ENCODE data around the gene RBM4B. TPM values are rescaled to one million over a fixed set of nuclear protein-coding genes. Genes with fewer than 3 reads are reported as not detected.

The RBM4B gene
- total and polyA plus RNA-seq, 7 experiments from 2014 or later = 9.8 to 27.2 (median 19.7) TPM

DNA sequence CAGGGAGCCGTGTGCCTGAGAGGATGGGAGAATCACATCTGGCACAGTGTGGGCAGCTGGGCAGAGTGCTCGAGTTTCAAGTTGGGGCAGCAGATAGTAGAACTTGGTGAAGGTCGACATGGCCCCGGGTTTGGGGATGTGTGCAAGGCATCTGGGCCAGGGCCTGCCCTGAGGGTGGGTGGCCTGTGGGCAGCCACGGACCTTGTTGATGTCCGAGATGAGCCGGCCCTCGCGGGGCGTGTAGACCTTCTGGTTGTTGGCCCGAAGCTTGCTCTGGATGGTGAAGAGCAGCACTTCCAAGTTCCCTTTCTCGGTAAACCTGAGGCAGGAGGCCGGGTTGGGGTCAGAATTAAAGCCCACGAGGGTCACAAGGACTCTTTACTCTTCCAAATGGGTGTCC, 31.0 kb upstream of the RBM4B start:
- Histone ChIP-seq H3K27me3 (ENCODE audit: control insufficient read depth in 2 of 2, insufficient read depth in 2 of 2, low read length in 2 of 2) (no peaks in the 10 kb centered on the region), H3K27ac (ENCODE audit: low read depth, low read length) (no peak overlapping the region), H3K4me1 (ENCODE audit: control insufficient read depth in 2 of 2, insufficient read depth in 2 of 2, low read length in 2 of 2) (no peaks in the 10 kb centered on the region), H3K4me3 (ENCODE audit: low read length) (no peak overlapping the region), H3K9me3 (ENCODE audit: control insufficient read depth in 2 of 3, low read length in 3 of 3) (no peaks in the 10 kb centered on the region), H3K36me3 (ENCODE audit: control insufficient read depth in 2 of 3, insufficient read depth in 3 of 3, low read length in 3 of 3) (no peaks in the 10 kb centered on the region)
- ATAC-seq (no peak), DNase-seq (no peak)
- H3K4me3 Mint-ChIP-seq = no peak overlapping the region
- H3K4me1 Mint-ChIP-seq = peaks cover 0 to 4% (median 0%) of the 10 kb centered on the region in 7 donors
- H3K27me3 Mint-ChIP-seq = peaks cover 0 to 5% (median 5%) of the 10 kb centered on the region in 5 donors
- H3K27ac Mint-ChIP-seq = no peak overlapping the region
- CTCF ChIA-PET = interaction anchor here (0.6 kb wide), 1 partner anchor 9 kb away, joined by 3 read pairs; no protein-coding TSS in a partner anchor
- intact Hi-C loops (cut with micrococcal nuclease) = no loop called here
- POLR2A ChIA-PET = no interaction called here
- H3K36me3 Mint-ChIP-seq = no peaks in the 10 kb centered on the region
- H3K9me3 Mint-ChIP-seq = no peaks in the 10 kb centered on the region

- ChIA-PET CTCF (interaction anchor here (0.6 kb wide), 1 partner anchor 8 kb away, joined by 3 read pairs; no protein-coding TSS in a partner anchor), POLR2A (no interaction called here)
- intact Hi-C loops (cut with micrococcal nuclease) = no loop called here
- Mint-ChIP-seq H3K4me3 (no peak overlapping the region), H3K27me3 (no peaks in the 10 kb centered on the region), H3K27ac (no peak overlapping the region), H3K36me3 (no peaks in the 10 kb centered on the region), H3K4me1 (peaks cover 0 to 4% (median 0%) of the 10 kb centered on the region in 7 donors), H3K9me3 (no peaks in the 10 kb centered on the region)
- no peaks in the 10 kb centered on the region for H3K36me3 ChIP-seq (ENCODE audit: control insufficient read depth in 2 of 3, insufficient read depth in 3 of 3, low read length in 3 of 3)
- no peaks in the 10 kb centered on the region for H3K9me3 ChIP-seq (ENCODE audit: control insufficient read depth in 2 of 3, low read length in 3 of 3)
- no peaks in the 10 kb centered on the region for H3K27me3 ChIP-seq (ENCODE audit: control insufficient read depth in 2 of 2, insufficient read depth in 2 of 2, low read length in 2 of 2)
- ATAC-seq (no peak), DNase-seq (no peak)
- no peaks in the 10 kb centered on the region for H3K4me1 ChIP-seq (ENCODE audit: control insufficient read depth in 2 of 2, insufficient read depth in 2 of 2, low read length in 2 of 2)
- H3K4me3 ChIP-seq (ENCODE audit: low read length) = no peak overlapping the region
- no peak overlapping the region for H3K27ac ChIP-seq (ENCODE audit: low read depth, low read length)
Observed at GRCh38 chr11:66708094-66708493, 30.4 kb upstream of the RBM4B start.

DNA sequence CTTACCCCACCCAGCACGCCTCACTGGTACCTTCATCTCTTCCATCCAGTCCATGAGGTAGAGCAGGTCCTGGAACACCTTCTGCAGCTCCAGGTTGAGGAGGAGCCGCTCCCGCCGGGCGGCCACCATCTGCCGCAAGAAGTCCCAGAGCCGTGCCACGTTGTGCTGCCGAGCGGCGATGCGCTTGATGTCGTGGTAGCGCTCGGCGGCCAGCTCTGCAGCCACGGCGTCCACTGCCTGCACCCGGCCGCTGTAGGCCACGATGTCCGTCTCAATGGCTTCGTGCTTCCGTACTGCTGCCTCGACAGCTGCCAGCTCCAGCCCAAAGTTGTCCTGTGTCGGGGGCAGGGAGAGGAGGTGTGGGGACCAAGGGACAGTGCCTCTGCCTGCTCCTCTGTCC, 29.8 kb upstream of the RBM4B start:
- Mint-ChIP-seq H3K4me1 (peaks cover 0 to 4% (median 0%) of the 10 kb centered on the region in 7 donors), H3K27ac (no peak overlapping the region), H3K27me3 (no peaks in the 10 kb centered on the region), H3K4me3 (no peak overlapping the region), H3K9me3 (no peaks in the 10 kb centered on the region), H3K36me3 (no peaks in the 10 kb centered on the region)
- Histone ChIP-seq H3K27ac (ENCODE audit: low read depth, low read length) (no peak overlapping the region), H3K36me3 (ENCODE audit: control insufficient read depth in 2 of 3, insufficient read depth in 3 of 3, low read length in 3 of 3) (no peaks in the 10 kb centered on the region), H3K4me1 (ENCODE audit: control insufficient read depth in 2 of 2, insufficient read depth in 2 of 2, low read length in 2 of 2) (no peaks in the 10 kb centered on the region), H3K4me3 (ENCODE audit: low read length) (no peak overlapping the region), H3K9me3 (ENCODE audit: control insufficient read depth in 2 of 3, low read length in 3 of 3) (no peaks in the 10 kb centered on the region), H3K27me3 (ENCODE audit: control insufficient read depth in 2 of 2, insufficient read depth in 2 of 2, low read length in 2 of 2) (no peaks in the 10 kb centered on the region)
- intact Hi-C loops (cut with micrococcal nuclease) = no loop called here
- DNase-seq (no peak), ATAC-seq (no peak)
- ChIA-PET POLR2A (no interaction called here), CTCF (no interaction called here)

GRCh38 chr11:66706989-66707388, 29.3 kb upstream of the RBM4B start:
- ATAC-seq (no peak), DNase-seq (no peak)
- Histone ChIP-seq H3K4me3 (ENCODE audit: low read length) (no peak overlapping the region), H3K4me1 (ENCODE audit: control insufficient read depth in 2 of 2, insufficient read depth in 2 of 2, low read length in 2 of 2) (no peaks in the 10 kb centered on the region), H3K36me3 (ENCODE audit: control insufficient read depth in 2 of 3, insufficient read depth in 3 of 3, low read length in 3 of 3) (no peaks in the 10 kb centered on the region), H3K9me3 (ENCODE audit: control insufficient read depth in 2 of 3, low read length in 3 of 3) (no peaks in the 10 kb centered on the region), H3K27ac (ENCODE audit: low read depth, low read length) (no peak overlapping the region), H3K27me3 (ENCODE audit: control insufficient read depth in 2 of 2, insufficient read depth in 2 of 2, low read length in 2 of 2) (no peaks in the 10 kb centered on the region)
- no peaks in the 10 kb centered on the region for H3K36me3 Mint-ChIP-seq
- H3K4me1 Mint-ChIP-seq = peaks cover 0 to 4% (median 0%) of the 10 kb centered on the region in 7 donors
- intact Hi-C loops (cut with micrococcal nuclease) = no loop called here
- H3K4me3 Mint-ChIP-seq = no peak overlapping the region
- POLR2A ChIA-PET = no interaction called here
- H3K27me3 Mint-ChIP-seq = no peaks in the 10 kb centered on the region
- no peaks in the 10 kb centered on the region for H3K9me3 Mint-ChIP-seq
- CTCF ChIA-PET = no interaction called here
- H3K27ac Mint-ChIP-seq = no peak overlapping the region

DNA sequence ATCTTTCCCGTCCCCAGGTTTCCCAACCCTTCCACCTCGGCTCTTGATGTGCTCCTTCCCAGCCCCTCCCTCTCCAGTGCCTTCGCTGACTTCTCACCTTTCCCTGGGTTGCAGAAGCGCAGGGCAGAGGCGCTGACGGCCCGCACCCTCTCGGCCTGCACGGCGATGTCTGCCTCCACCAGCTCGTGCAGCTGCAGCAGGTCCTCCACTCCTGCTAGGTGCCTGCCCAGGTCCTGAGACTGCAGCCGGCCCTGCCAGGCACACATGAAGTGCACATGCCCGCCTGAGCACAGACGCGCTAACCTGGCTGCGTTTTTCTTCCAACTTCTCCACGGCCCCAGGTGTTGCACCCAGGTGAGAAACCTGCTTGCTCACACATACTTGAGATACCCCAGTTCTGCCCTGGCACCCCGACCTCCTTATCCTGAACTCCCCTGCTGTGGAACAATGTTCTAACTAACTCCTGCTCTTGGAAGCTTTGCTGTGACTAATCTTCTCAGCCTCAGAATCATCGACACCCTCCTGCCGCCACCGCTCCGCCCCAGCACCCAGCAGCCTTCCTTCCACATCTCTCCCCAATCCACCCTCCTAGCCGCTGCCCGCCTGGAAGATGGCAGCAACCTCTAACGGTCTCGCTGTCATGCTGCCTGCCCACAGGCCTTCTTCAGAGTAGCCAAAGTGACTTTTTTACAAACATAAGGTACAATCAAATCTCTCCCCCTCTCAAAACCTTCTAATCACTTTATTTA, 28.1 kb upstream of the RBM4B start:
- no peaks in the 10 kb centered on the region for H3K27me3 ChIP-seq (ENCODE audit: control insufficient read depth in 2 of 2, insufficient read depth in 2 of 2, low read length in 2 of 2)
- no peaks in the 10 kb centered on the region for H3K4me1 ChIP-seq (ENCODE audit: control insufficient read depth in 2 of 2, insufficient read depth in 2 of 2, low read length in 2 of 2)
- H3K9me3 ChIP-seq (ENCODE audit: control insufficient read depth in 2 of 3, low read length in 3 of 3) = no peaks in the 10 kb centered on the region
- intact Hi-C loops (cut with micrococcal nuclease) = no loop called here
- no peaks in the 10 kb centered on the region for H3K36me3 Mint-ChIP-seq
- no peak for ATAC-seq
- no peaks in the 10 kb centered on the region for H3K36me3 ChIP-seq (ENCODE audit: control insufficient read depth in 2 of 3, insufficient read depth in 3 of 3, low read length in 3 of 3)
- POLR2A ChIA-PET = no interaction called here
- H3K9me3 Mint-ChIP-seq = peaks cover 0 to 2% (median 0%) of the 10 kb centered on the region in 11 donors
- peaks cover 0 to 7% (median 0%) of the 10 kb centered on the region in 7 donors for H3K4me1 Mint-ChIP-seq
- no peak overlapping the region for H3K27ac Mint-ChIP-seq
- H3K4me3 ChIP-seq (ENCODE audit: low read length) = no peak overlapping the region
- no peak overlapping the region for H3K27ac ChIP-seq (ENCODE audit: low read depth, low read length)
- H3K27me3 Mint-ChIP-seq = no peaks in the 10 kb centered on the region
- DNase-seq = no peak
- no peak overlapping the region for H3K4me3 Mint-ChIP-seq
- CTCF ChIA-PET = no interaction called here

DNA sequence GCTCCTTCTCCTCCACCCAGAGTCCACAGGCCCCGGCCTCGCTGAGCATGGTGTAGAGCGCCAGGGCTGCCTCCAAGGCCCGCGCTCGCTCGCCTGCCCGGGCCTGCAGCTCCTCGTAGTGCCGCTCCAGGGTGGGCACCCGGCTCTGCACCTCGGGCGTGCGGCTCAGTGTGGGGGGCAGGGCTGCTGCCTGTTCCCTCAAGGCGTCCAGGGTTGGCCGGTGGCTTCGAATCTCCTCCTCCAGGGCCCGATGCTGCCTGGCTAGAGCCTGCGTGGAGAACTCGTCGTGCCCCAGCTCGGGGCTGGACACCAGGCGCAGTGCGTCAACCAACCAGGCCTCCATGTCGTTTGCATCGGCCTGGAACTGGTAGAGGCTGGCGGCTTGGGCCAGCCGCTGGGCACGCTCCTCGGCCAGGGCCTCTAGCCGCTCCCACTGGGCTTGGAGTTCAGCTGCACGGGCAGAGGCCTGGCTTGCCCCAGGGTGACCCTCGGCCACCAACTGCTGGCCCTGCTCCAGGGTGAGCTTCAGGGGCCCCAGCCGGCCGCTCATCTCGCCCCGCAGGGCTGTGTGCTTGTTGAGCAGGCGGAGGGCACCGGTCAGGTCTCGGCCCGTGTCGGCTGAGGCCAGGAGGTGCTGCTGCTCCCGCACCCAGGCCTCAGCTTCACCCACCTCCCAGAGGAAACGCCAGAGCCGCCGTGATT, 27.1 kb upstream of the RBM4B start:
- no peaks in the 10 kb centered on the region for H3K9me3 ChIP-seq (ENCODE audit: control insufficient read depth in 2 of 3, low read length in 3 of 3)
- Mint-ChIP-seq H3K4me1 (peaks cover 0 to 7% (median 0%) of the 10 kb centered on the region in 7 donors), H3K27me3 (no peaks in the 10 kb centered on the region), H3K4me3 (no peak overlapping the region), H3K27ac (no peak overlapping the region), H3K9me3 (peaks cover 0 to 2% (median 0%) of the 10 kb centered on the region in 11 donors), H3K36me3 (peaks cover 0 to 2% (median 0%) of the 10 kb centered on the region in 5 donors)
- no peaks in the 10 kb centered on the region for H3K27me3 ChIP-seq (ENCODE audit: control insufficient read depth in 2 of 2, insufficient read depth in 2 of 2, low read length in 2 of 2)
- DNase-seq (no peak), ATAC-seq (no peak)
- CTCF ChIA-PET = no interaction called here
- H3K27ac ChIP-seq (ENCODE audit: low read depth, low read length) = no peak overlapping the region
- intact Hi-C loops (cut with micrococcal nuclease) = no loop called here
- no peak overlapping the region for H3K4me3 ChIP-seq (ENCODE audit: low read length)
- POLR2A ChIA-PET = no interaction called here
- no peaks in the 10 kb centered on the region for H3K4me1 ChIP-seq (ENCODE audit: control insufficient read depth in 2 of 2, insufficient read depth in 2 of 2, low read length in 2 of 2)
- H3K36me3 ChIP-seq (ENCODE audit: control insufficient read depth in 2 of 3, insufficient read depth in 3 of 3, low read length in 3 of 3) = no peaks in the 10 kb centered on the region

Data from naive thymus-derived CD4-positive, alpha-beta T cell (primary cell).